GM21717 (cell line): ENCODE measurements around the gene RBM17.
"Not testable (repeated sequence)": the region's sequence is repeated elsewhere in the genome, so short reads cannot be mapped to it uniquely, and the experiment has no call there.

Experiments
- ATAC-seq: cut with Tn5 transposase; IDR thresholded peaks from one replicate; pipeline ENCODE4 v1.9.1; 2021; ENCODE audit warnings: mild to moderate bottlenecking, moderate library complexity; ENCODE audit not compliant: unreplicated experiment

Gene RBM17

DNA sequence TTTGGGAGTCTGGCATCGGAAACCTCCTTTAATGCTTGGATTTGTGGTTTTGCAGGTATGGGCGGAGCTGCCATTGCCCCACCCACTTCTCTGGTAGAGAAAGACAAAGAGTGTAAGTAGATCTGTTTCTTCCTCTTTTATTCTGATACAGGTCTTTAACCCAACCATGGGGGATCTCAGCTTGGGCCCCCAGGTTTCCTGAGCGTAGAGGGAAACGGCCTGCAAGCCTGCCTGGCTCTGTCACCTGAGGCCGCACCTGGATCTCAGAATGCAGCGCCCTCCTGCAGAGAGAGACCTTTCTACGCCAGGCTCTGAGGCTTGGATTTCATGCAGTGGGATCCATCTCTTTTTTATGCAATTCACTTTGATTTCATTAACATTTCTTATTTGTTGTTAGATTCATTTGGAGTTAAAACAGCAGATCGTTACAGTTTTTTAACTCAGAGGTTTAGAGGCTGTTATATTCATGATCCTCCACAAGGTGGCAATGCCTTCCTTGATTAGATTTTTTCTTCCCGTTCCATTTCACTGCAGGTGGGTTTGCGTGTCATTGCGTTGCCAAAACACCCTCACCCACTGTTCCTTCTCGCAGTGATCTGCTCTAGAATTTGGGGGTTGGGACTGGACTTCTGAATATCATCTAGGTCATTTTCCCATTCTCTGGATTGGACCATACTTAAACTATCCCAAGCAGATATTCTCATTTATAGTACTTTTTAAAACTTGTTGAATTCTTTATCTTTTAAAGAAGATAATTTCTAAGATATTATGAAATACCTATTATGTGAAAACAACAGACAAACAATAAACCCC, 20.0 kb downstream of the RBM17 start:
- no peak for ATAC-seq

DNA sequence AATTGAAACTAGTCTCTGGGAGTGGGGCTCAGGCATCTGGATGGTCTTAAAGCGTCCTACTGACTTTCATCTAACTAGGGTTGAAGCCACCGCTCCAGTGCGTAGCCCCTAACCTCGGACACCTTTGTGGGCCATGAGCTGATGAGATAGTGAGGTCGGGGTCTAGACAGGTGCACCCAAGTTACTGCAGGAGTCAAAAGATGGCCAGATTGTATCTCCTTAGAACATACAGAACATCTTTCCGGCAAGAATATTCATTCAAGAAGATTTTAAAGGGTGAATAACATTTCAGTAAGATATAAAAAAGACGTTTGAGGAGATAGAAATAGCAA, 20.6 kb downstream of the RBM17 start:
- no peak for ATAC-seq

DNA sequence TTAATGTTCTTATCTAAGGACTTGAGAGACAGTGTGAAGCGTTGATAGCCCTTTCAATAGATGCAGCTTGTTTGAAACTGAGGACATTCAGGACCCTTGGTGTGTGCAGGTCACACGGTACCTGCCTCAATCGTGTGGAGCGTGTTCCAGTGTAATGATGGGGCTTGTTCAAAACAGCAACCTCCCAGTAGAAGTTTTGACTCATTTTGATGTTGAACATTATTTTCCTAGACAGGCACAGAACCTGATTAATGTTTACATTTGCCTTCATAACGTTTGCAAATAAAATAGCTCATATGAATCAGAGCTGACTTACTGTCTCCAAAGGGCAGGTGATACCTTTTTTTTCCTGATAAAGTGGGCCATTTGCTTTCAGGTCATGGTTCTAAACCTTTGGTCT, 21.3 kb downstream of the RBM17 start:
- ATAC-seq, result no peak

DNA sequence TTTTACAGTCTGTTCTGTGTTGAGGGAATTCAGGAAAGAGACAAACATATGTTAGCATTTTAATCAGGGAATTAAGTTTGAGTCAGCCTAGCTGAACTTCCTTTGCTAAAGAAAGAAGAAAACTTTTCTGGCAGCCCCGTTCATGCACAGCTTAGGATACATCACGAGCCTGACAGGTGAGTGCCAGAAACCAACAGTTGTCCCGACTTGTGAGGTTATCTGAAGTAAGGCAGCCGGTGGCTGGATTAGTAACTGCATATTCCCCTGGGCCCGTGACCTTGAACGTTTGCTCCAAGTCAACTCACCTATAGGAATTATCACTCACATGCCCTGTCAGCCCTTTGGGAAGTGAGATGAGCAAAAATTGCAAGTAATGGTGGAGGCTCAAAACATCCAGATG, 24.1 kb downstream of the RBM17 start:
- ATAC-seq, result no peak

DNA sequence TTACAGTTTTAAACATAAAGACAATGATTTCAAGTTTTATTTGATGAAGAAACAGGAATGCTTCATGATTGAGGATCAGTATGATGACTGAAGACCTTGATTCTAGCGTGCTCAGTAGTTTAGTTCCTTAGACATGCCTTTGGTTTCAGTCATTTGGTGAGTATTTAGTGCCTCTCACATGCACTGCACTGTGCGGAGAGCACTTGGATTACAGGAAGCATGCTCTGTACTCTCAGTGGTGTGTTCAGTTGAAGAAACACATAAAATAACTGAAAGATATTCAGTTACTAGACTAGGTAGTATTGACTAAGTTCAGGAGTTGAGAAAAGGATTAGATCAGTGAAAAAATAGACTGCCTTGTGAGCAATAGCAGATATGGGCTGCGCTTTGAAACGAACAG, 25.5 kb downstream of the RBM17 start:
- ATAC-seq, result no peak

DNA sequence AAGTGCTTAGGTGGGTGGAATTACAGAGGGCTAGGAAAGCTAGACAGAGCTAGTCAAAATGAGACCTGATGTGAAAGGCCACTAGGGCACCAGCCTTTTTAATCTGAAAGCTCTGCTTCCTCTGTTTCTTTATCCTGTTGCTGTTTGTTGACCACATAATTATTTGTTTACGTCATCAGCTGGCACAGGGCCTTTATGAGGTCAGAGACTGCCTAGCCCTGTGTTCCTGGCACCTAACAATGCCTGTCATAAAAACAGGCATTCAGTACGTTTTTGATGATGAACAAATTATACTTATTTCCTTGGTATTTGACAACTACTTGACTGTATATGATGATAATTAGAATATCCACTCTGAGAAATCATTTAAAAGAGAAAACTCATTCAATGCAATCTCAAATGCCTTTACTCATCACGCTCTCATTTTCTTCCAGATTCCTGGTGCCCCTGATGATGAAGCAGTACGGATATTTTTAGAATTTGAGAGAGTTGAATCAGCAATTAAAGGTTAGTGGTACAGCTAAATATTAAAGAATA, 26.0 kb downstream of the RBM17 start:
- ATAC-seq, result no peak

DNA sequence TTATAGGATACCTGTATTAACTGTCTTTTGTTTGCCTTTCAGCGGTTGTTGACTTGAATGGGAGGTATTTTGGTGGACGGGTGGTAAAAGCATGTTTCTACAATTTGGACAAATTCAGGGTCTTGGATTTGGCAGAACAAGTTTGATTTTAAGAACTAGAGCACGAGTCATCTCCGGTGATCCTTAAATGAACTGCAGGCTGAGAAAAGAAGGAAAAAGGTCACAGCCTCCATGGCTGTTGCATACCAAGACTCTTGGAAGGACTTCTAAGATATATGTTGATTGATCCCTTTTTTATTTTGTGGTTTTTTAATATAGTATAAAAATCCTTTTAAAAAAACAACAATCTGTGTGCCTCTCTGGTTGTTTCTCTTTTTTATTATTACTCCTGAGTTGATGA, 26.6 kb downstream of the RBM17 start:
- ATAC-seq, result no peak

DNA sequence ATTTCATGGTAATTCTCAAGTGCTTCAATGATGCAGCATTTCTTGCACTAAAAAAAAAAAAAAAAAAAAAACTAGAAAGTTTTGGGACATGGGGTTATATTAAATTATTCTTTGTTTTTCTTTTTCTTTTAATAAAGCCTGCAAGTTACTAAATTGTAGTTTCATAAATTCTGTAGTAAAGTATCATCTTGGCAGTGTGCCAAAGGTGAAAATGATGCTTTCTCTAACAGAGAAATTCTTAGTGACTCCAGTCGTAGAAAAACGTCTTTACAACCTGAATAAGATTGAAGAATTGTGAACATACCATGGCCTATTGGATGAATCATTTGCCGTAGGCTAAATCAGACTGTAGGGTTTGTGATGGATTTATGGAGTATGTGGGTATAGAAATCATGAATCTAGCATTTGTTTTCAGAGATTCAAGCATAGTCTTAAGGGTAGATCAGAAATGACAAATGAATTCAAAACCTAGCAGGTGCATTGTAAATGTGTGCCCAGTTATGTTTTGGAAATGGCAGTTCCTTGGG, 27.1 kb downstream of the RBM17 start:
- no peak for ATAC-seq

DNA sequence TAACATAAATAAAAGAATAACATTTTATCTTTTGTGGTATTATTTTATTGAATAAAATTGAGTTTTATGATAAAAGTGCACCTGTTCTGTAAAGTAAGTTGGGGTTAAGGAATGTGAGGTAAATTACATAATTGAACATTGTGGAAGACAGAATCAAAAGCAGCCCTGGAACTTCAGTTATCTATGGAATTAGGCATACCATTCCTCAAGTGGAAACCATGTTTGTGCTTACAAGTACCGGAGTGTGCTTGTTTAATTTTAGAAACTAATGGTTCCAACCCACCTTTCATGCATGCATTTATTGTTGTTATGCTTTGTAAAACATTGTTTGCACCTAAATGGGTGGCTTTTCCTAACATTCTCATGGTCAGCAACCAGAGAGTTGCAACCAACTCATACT, 28.0 kb downstream of the RBM17 start:
- ATAC-seq, result no peak

DNA sequence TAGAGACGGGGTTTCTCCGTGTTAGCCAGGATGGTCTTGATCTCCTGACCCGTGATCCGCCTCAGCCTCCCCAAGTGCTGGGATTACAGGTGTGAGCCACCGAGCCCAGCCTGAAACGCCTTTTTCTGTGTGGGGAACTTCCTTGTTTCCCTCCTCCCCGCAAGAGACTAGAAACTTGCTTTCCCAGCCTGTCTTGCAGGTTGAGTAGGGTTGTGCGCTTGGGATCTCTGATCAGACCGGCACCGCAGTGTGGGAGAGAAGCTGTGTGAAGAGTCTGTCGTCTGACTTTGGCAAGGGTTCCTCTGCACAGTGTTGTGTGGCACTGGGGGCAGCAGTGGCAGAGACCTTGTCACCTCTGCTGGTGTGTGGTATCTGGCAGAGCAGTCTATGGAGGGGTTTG, 28.9 kb downstream of the RBM17 start:
- no peak for ATAC-seq

DNA sequence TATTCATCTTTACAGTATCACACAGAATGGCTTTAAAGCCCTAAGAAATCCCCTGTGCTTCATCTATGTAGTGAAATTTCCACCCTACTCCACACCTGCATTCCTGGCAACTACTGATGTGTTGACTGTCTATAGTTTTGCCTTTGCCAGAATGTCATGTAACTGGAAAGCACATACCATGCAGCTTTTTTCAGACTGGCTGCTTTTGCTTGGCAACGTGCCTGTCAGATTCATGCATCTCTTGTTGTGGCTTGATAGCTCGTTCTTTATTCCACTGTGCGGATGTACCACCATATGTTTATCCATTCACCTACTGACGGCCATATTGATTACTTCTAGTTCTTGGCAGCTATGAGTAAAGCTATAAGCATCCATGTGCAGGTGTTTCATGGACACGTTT, 30.6 kb downstream of the RBM17 start:
- no peak for ATAC-seq

DNA sequence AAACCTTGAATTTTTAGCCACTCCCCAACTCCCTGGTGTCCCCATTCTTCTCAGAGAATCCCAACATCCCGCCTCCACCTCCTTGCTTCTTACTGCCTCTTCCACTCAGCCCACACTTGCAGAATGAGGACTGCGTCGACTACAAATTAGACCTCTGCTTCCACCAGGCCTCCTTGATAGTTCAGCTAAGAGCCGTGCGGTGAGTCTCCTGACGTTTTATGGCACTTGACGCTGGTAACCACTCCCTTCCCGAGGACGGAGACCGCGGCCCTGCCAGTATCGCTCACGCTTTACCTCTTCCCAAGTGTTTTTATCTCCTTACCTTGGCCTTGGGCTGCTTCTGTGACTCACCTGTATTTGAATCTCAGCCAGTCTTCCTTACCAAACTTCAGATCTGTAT, 31.1 kb downstream of the RBM17 start:
- no peak for ATAC-seq

DNA sequence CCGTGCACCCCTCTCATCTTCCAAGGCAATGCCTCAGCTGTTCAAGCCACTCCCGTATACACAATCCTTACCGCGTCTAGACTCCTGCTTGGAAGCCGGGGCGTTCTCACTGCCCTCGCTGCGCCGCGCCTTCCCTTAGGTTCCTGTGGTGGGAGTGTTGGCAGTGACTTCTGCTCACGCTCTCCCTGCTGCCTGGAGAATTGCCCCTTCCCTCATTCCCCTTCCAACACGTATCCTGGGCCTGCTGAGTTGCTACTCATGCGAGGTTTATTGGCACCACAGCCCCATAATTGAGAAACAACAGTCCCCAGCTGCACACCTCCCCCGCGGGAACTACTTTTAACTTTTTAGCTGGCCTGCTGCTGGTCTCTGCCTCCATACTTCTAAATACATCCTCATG, 31.9 kb downstream of the RBM17 start:
- ATAC-seq, result no peak

DNA sequence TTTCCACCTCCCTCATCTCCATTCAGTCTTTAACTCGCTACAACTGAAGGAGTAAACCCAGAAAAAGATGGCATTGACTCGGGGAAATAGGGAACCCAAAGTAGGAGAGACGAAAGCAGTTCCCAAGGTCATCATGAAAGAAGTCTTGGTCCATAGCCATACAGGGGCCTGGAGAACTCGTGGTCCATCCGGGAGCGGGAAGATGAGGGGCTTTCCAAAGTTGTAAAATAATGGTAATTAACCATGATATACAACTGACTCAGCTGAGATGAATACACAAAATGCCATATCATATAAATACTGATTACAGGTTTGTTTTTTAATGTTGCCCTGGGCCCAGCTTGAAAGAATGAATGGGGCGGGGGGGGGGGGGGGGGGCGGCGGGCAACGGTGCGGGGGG, 32.3 kb downstream of the RBM17 start:
- ATAC-seq, result no peak

DNA sequence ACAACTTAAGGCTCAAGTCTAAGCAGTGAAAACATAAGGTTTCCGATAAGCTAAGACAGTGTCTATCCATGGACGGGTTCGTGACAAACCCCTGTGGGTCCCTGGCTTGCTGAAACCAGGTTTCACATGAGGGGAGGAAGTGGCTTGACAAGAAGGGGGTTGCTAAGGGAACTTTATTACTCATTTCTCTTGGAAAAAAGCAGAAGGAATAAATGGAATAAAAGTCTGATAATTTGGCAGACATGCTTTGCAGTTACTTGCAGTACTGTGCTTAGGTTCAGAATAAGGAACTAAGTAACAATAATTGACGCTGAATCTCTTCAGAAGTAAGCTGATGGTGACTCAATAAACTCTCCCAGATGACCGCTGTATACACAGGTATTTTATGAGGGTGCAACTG, 34.7 kb downstream of the RBM17 start:
- no peak for ATAC-seq

DNA sequence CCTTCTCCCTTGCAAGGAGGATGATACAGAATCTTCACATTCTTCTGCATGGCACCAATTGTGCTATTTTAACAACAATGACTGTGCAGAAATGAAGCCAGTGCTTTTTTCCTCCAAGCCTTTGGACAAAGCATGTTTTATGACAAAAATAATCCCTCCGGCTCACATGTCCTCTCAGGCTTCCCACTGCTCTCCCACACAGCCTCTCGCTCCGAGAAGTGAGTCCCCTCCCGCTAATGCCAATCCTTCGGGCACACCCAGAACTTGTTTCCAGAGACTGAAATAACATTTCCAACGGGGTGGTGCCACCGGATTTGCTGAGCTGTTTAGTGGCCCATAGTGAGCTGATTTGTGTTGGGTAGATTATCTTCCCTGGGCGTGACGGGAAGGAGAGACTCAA, 35.8 kb downstream of the RBM17 start:
- ATAC-seq, result no peak

DNA sequence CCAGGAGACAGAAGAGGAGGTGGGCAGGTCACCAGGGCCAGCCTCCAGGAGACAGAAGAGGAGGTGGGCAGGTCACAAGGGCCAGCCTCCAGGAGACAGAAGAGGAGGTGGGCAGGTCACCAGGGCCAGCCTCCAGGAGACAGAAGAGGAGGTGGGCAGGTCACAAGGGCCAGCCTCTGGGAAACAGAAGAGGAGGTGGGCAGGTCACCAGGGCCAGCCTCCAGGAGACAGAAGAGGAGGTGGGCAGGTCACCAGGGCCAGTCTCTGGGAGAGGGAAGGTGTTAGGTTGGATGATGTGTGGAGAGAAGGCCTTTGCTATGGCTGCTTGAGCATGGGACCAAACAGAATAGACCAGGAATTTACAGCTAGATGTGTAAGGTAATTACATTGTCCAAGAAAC, 38.6 kb downstream of the RBM17 start:
- not testable (repeated sequence) for ATAC-seq

DNA sequence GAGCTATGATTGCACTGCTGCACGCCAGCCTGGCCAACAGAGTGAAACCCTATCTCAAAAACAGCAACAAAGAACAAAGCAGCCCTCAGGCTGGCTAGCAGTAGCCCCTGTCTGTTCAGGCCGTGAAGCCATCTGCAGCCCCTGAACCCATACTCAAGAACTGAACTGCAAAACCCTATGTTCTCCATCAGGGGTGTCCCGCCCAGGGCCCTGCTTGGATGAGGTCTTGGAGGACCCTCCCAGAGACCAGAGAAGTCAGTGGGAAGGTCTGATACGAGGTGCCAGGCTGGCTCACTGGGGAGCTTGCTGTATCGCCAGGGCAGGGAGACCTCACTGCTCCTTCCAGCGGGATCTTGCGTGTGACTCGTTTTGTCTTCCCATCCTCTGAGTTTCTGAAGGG, 39.3 kb downstream of the RBM17 start:
- ATAC-seq, result no peak

DNA sequence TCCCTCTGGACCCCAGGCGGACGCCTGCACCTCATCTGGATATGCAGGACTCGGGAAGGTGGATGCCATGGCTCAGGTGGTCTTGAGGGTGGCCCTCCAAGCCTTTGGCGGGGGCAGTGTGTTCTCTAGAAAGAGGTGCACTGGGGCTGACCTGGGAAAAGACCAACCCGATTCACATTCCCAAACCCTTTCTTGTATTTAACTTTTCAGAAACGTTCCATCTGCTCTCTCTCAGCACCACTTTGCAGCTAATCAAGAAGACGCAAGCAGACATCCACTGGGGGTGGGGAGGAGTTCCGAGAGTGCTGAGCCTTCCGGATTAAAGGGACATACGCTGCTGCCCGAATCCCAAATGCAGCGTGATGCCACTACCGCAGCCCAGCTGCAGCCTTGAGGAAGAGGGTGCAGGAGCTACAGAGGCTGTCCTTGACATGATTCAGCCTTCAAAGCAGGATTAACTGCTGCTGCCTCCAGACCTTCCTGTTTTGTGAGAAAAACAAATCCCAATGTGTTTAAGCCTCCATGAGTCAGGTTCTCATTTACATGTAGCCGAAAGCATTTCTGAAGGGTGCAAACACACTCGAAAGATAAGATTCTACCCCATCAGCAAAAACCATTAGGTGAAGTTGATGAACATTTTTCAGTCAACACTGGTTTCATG, 39.9 kb downstream of the RBM17 start:
- ATAC-seq, result no peak

DNA sequence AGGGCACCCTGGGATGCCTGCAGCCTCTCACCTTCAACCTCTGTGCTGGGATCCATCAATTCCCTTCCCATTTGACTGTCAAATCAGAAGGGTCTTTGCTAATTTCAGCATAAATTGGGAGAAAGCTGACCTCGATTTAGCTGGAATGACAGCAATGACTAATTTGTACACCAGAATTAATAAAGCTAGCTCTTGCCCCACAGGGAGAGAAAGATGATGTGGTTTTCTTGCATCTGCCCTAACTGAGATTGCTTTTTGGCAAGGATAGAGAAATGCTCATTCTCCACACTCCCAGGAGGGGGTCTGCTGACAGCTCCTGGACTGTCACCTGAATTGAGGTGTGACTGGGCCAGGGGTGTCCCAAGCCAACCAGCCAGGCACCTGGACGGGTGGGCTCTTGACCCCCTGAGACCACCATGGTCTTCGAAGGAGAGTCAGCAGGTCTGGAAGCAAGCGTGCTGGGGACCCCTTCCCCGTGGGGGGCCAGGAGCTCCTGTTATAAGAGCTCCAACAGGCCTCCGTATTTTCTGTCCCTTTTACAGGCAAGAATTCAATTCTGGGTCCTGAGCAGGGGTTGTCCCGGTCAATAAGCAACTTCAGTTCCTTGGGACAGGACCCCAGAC, 42.1 kb downstream of the RBM17 start:
- ATAC-seq, result no peak

DNA sequence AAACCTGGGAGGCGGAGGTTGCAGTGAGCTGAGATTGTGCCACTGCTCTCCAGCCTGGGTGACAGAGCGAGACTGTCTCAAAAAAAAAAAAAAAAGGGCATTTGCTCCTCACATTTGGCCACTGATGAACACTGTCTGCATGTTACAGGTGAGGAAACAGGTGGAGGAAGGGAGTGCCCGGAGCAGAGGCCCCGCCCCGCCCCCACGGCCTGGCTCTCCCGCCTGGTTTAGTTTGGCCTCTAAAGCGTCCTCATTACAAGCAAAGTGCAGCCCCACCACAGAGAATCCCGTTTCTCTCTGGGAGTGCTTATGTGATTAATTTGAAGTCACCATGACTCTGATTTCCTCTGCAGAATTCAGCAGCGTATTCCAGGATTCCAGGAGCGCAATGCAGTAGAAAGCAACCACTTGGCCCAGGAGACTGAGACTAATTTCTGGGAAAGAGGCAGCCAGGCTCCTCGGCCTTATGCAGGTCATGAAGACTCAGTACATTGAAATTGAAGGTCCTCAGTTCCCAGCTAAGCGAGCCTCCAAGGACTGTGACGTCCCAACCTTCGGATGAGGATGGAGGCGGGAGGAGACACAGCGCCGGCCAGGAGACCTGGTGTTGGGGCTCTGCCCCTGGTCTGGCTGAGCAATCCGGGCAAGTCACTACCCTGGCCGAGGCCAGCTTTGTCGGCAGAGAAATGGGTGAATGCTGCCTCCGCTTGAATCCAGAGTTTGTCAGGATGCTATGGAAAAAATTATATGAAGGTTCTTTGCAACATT, 44.7 kb downstream of the RBM17 start:
- no peak for ATAC-seq
